ENCODE results near the gene ARHGAP15.

ARHGAP15 gene

DNA sequence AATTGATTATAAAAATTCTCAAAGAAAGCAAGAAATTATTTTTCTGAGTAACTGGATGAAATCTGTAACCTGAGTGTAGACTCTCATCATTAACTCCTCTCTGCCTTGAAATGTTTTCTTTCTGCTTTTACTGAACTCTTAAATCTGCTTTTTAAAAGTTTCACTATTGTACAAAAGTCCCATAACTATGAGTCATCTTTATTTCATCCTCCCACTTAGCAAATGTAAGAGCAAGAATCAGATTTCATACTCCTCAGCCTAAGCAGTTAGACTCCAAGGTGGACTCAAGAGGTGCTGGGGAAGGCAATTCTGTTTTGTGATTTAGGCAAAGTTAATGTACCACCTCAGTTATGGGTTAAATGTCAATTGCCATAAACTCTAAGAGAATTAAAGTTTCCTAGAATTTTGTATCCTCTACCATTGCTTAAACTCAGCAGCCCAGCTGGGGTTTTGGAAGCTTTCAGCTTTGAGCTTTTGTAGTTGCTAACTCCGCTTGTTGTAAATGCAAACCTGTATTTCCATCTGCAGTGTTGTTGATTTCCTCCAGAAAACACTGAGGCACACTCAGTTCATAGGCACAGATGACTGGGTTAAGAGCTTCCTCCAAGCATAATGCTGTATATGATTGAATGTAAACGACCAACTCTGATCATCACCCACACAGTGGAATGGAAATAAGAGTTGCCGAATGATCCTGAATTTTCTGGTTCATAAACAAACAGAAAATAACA, 268.8 kb downstream of the ARHGAP15 start:
- DNase-seq (ENCODE audit: low read depth in 1 of 2, low spot score in 1 of 2) = no peak
- no peak overlapping the region for H3K27ac ChIP-seq (replicated peaks)
- TF ChIP-seq GABPA (IDR thresholded peaks at IDR 0.05; ENCODE audit: low read depth) = no peak
- TF ChIP-seq, protein P1, sequence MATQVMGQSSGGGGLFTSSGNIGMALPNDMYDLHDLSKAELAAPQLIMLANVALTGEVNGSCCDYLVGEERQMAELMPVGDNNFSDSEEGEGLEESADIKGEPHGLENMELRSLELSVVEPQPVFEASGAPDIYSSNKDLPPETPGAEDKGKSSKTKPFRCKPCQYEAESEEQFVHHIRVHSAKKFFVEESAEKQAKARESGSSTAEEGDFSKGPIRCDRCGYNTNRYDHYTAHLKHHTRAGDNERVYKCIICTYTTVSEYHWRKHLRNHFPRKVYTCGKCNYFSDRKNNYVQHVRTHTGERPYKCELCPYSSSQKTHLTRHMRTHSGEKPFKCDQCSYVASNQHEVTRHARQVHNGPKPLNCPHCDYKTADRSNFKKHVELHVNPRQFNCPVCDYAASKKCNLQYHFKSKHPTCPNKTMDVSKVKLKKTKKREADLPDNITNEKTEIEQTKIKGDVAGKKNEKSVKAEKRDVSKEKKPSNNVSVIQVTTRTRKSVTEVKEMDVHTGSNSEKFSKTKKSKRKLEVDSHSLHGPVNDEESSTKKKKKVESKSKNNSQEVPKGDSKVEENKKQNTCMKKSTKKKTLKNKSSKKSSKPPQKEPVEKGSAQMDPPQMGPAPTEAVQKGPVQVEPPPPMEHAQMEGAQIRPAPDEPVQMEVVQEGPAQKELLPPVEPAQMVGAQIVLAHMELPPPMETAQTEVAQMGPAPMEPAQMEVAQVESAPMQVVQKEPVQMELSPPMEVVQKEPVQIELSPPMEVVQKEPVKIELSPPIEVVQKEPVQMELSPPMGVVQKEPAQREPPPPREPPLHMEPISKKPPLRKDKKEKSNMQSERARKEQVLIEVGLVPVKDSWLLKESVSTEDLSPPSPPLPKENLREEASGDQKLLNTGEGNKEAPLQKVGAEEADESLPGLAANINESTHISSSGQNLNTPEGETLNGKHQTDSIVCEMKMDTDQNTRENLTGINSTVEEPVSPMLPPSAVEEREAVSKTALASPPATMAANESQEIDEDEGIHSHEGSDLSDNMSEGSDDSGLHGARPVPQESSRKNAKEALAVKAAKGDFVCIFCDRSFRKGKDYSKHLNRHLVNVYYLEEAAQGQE (IDR thresholded peaks at IDR 0.05; ENCODE audit: insufficient replicate concordance, low read depth) = no peak
- TF ChIP-seq, protein P2, sequence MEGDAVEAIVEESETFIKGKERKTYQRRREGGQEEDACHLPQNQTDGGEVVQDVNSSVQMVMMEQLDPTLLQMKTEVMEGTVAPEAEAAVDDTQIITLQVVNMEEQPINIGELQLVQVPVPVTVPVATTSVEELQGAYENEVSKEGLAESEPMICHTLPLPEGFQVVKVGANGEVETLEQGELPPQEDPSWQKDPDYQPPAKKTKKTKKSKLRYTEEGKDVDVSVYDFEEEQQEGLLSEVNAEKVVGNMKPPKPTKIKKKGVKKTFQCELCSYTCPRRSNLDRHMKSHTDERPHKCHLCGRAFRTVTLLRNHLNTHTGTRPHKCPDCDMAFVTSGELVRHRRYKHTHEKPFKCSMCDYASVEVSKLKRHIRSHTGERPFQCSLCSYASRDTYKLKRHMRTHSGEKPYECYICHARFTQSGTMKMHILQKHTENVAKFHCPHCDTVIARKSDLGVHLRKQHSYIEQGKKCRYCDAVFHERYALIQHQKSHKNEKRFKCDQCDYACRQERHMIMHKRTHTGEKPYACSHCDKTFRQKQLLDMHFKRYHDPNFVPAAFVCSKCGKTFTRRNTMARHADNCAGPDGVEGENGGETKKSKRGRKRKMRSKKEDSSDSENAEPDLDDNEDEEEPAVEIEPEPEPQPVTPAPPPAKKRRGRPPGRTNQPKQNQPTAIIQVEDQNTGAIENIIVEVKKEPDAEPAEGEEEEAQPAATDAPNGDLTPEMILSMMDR (IDR thresholded peaks at IDR 0.05; ENCODE audit: insufficient read depth, low read length) = no peak
- no peak for TF ChIP-seq POLR2AphosphoS5 (IDR thresholded peaks at IDR 0.05; ENCODE audit: low read depth)
- TF ChIP-seq SPI1 (IDR thresholded peaks at IDR 0.05; ENCODE audit: borderline replicate concordance, low read depth) = no peak
- H3K4me3 ChIP-seq (replicated peaks; ENCODE audit: insufficient read depth, low read length) = no peak overlapping the region
- H3K27me3 ChIP-seq (ENCODE audit: insufficient read depth, poor library complexity, severe bottlenecking) = no peaks in the 10 kb centered on the region

DNA sequence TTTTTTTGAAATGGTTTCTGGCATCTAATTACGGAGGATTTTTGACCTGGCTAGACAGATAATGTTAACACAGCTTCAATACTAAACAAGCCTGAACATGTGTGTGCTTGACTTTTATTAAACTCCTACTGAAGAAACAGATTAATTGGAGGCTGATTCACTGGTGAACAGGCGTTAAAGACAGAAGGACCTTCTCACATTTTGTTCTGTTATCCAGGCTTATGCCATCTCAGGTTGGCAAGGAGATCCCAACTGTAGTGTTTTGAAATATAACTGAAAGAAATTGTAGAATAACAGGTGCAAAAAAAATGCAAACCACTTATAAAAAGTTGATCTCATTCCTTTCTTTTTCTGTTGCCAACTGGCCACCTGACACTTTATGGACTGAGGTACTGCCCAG, 269.6 kb downstream of the ARHGAP15 start:
- no peak for DNase-seq (ENCODE audit: low read depth in 1 of 2, low spot score in 1 of 2)
- no peak overlapping the region for H3K4me3 ChIP-seq (replicated peaks; ENCODE audit: insufficient read depth, low read length)
- TF ChIP-seq GABPA (IDR thresholded peaks at IDR 0.05; ENCODE audit: low read depth) (no peak), SPI1 (IDR thresholded peaks at IDR 0.05; ENCODE audit: borderline replicate concordance, low read depth) (no peak), POLR2AphosphoS5 (IDR thresholded peaks at IDR 0.05; ENCODE audit: low read depth) (no peak)
- TF ChIP-seq, protein P1 (IDR thresholded peaks at IDR 0.05; ENCODE audit: insufficient replicate concordance, low read depth) = no peak
- TF ChIP-seq, protein P2 (IDR thresholded peaks at IDR 0.05; ENCODE audit: insufficient read depth, low read length) = no peak
- H3K27ac ChIP-seq (replicated peaks) = no peak overlapping the region
- no peaks in the 10 kb centered on the region for H3K27me3 ChIP-seq (ENCODE audit: insufficient read depth, poor library complexity, severe bottlenecking)

DNA sequence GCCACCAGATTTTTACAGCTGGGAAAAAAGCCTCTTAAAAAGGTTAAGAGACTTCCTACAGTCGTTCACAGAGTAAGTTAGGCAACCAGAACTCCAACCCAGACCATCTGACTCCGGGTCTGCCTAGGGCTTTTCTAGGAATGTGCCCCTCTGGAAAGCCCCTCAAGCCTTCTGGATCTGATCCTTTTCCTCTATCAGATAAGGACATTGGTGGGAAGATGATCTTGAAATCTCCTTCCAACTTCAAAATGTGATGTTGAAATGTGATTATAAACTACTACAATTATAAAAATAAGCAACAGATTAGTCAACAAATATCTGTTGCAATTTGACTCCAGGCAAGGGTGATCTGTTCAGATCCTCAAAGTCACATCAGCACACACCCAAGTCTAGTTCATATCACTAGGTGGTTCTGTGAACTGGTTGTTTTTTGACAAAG, 270.4 kb downstream of the ARHGAP15 start:
- no peak for DNase-seq (ENCODE audit: low read depth in 1 of 2, low spot score in 1 of 2)
- Histone ChIP-seq H3K27me3 (ENCODE audit: insufficient read depth, poor library complexity, severe bottlenecking) (no peaks in the 10 kb centered on the region), H3K27ac (replicated peaks) (no peak overlapping the region), H3K4me3 (replicated peaks; ENCODE audit: insufficient read depth, low read length) (no peak overlapping the region)
- TF ChIP-seq SPI1 (IDR thresholded peaks at IDR 0.05; ENCODE audit: borderline replicate concordance, low read depth) (no peak), GABPA (IDR thresholded peaks at IDR 0.05; ENCODE audit: low read depth) (no peak), POLR2AphosphoS5 (IDR thresholded peaks at IDR 0.05; ENCODE audit: low read depth) (no peak)
- TF ChIP-seq, protein P2 (IDR thresholded peaks at IDR 0.05; ENCODE audit: insufficient read depth, low read length) = no peak
- TF ChIP-seq, protein P1 (IDR thresholded peaks at IDR 0.05; ENCODE audit: insufficient replicate concordance, low read depth) = no peak

All from HL-60 (cell line).